Neural cell (in vitro differentiated cells): ENCODE measurements around the gene MEGF6. TPM values are rescaled to one million over a fixed set of nuclear protein-coding genes. Genes with fewer than 3 reads are reported as not detected.

Experiments used
- H2AFZ ChIP-seq: fragments of 200-600, 300-800 bp; sonication (generic), shearing (Covaris generic); 2 replicates; pipeline ENCODE4 v1.6.0; 2014; ENCODE audit warnings: low read depth, mild to moderate bottlenecking, antibody characterized with exemption, low read length, moderate library complexity
- H3F3A ChIP-seq: fragments of 200-600 bp; shearing (Covaris generic); 2 replicates; pipeline ENCODE4 v1.6.1; 2016; ENCODE audit warnings: mild to moderate bottlenecking, moderate library complexity, mixed read lengths, antibody characterized with exemption, low read length; ENCODE audit not compliant: insufficient read depth, poor library complexity, severe bottlenecking
- H3K27ac ChIP-seq: fragments of 200-600, 300-800 bp; sonication (generic), shearing (Covaris generic); 2 replicates; pipeline ENCODE4 v1.5.1; 2014; ENCODE audit warnings: mild to moderate bottlenecking, low read length, moderate library complexity
- H3K27me3 ChIP-seq: fragments of 300-800, 200-600 bp; sonication (generic), shearing (Covaris generic); 2 replicates; pipeline ENCODE4 v1.6.0; 2014; ENCODE audit warnings: mild to moderate bottlenecking, low read depth, low read length, moderate library complexity; ENCODE audit not compliant: insufficient read depth
- H3K36me3 ChIP-seq: fragments of 300-800, 200-600 bp; sonication (generic), shearing (Covaris generic); 2 replicates; pipeline ENCODE4 v1.5.1; 2014; ENCODE audit warnings: mild to moderate bottlenecking, antibody characterized with exemption, low read length, moderate library complexity; ENCODE audit not compliant: insufficient read depth
- H3K4me2 ChIP-seq: fragments of 300-800, 200-600 bp; sonication (generic), shearing (Covaris generic); 2 replicates; pipeline ENCODE4 v1.6.0; 2014; ENCODE audit warnings: mild to moderate bottlenecking, low read length
- H3K4me3 ChIP-seq: fragments of 300-800, 200-600 bp; sonication (generic), shearing (Covaris generic); 2 replicates; pipeline ENCODE4 v1.5.1; 2014; ENCODE audit warnings: mild to moderate bottlenecking, low read length, moderate library complexity
- H3K79me2 ChIP-seq: fragments of 200-600 bp; shearing (Covaris generic); replicated peaks from 2 replicates; pipeline ENCODE4 v1.6.0; 2014; ENCODE audit warnings: mild to moderate bottlenecking, low read length, moderate library complexity; ENCODE audit not compliant: insufficient read depth
- H3K9ac ChIP-seq: fragments of 300-800, 200-600 bp; sonication (generic), shearing (Covaris generic); 2 replicates; pipeline ENCODE4 v1.6.1; 2016; ENCODE audit warnings: mild to moderate bottlenecking, low read length, mixed read lengths
- H3K9me2 ChIP-seq: fragments of 200-600 bp; shearing (Covaris generic); 2 replicates; pipeline ENCODE4 v1.6.1; 2016; ENCODE audit warnings: mild to moderate bottlenecking, low read length, mixed read lengths; ENCODE audit not compliant: insufficient read depth
- H3K9me3 ChIP-seq: fragments of 200-600, 300-800 bp; sonication (generic), shearing (Covaris generic); 2 replicates; pipeline ENCODE4 v1.6.1; 2016; ENCODE audit warnings: mild to moderate bottlenecking, mixed run types, low read length, moderate library complexity, mixed read lengths
- H4K20me1 ChIP-seq: fragments of 200-600 bp; shearing (Covaris generic); 2 replicates; pipeline ENCODE4 v1.6.1; 2016; ENCODE audit warnings: mild to moderate bottlenecking, mixed run types; ENCODE audit not compliant: insufficient read depth
- EP300 ChIP-seq: fragments of 450-650 bp; conservative IDR thresholded peaks from 2 replicates; pipeline ENCODE4 v1.6.1; 2014; ENCODE audit warnings: antibody characterized with exemption, mild to moderate bottlenecking, moderate library complexity; ENCODE audit not compliant: poor library complexity, severe bottlenecking
- EZH2 ChIP-seq: fragments of 200-600, 300-800 bp; shearing (Covaris generic), sonication (generic); IDR thresholded peaks from 2 replicates; pipeline ENCODE4 v1.6.1; 2014; ENCODE audit warnings: antibody characterized with exemption, low read length, borderline replicate concordance, mild to moderate bottlenecking; ENCODE audit not compliant: insufficient read depth, poor library complexity, severe bottlenecking
- MXI1 ChIP-seq: fragments of 450-650 bp; conservative IDR thresholded peaks from 2 replicates; pipeline ENCODE4 v1.6.1; 2014; ENCODE audit warnings: antibody characterized with exemption, mild to moderate bottlenecking; ENCODE audit not compliant: poor library complexity, severe bottlenecking
- POLR2AphosphoS5 ChIP-seq: IDR thresholded peaks from 2 replicates; pipeline ENCODE4 v1.6.1; 2012
- RAD21 ChIP-seq: fragments of 450-650 bp; conservative IDR thresholded peaks from 2 replicates; pipeline ENCODE4 v1.6.1; 2014; ENCODE audit warnings: antibody characterized with exemption, mild to moderate bottlenecking, moderate library complexity
- SMC3 ChIP-seq: fragments of 450-650 bp; conservative IDR thresholded peaks from 2 replicates; pipeline ENCODE4 v1.6.1; 2014; ENCODE audit warnings: antibody characterized with exemption, mild to moderate bottlenecking, moderate library complexity; ENCODE audit not compliant: poor library complexity
- TAF1 ChIP-seq: IDR thresholded peaks from 2 replicates; pipeline ENCODE4 v1.6.1; 2012; ENCODE audit warnings: low read depth
- polyA plus RNA-seq: library from polyadenylated mRNA; depleted of rRNA; stranded (reverse); fragments of >200 nt; gene quantifications from 2 replicates; pipeline ENCODE4 v1.2.3, GENCODE V29; 2014
- TF ChIP-seq, protein P1 (sequence below): IDR thresholded peaks from 2 replicates; pipeline ENCODE4 v1.6.1; 2012; ENCODE audit warnings: borderline replicate concordance
- TF ChIP-seq, protein P2 (sequence below): fragments of 450-650 bp; IDR thresholded peaks from 2 replicates; pipeline ENCODE4 v1.5.1; 2014; ENCODE audit warnings: antibody characterized with exemption, mild to moderate bottlenecking, moderate library complexity; ENCODE audit not compliant: poor library complexity, severe bottlenecking

MEGF6 gene
- polyA plus RNA-seq, 1 donor from 2014 or later: 6.0 TPM

DNA sequence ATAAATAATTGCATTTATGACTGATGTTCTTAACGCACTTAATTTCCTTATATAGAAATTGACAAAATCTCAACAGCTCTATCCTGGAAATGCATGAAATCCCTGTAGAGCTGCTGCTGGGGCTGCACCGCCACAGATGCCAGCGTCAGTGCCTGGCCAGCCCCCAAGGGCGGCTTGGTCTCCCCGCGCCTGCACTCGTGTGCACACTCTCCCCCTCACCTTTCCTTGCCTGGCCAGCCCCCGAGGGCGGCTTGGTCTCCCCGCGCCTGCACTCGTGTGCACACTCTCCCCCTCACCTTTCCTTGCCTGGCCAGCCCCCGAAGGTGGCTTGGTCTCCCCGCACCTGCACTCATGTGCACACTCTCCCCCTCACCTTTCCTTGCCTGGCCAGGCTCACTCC lies 24.8 kb upstream of the MEGF6 start:
- Histone ChIP-seq H3K9ac (no peak overlapping the region), H3K36me3 (no peaks in the 10 kb centered on the region), H3K4me2 (no peak overlapping the region), H3K27ac (no peak overlapping the region), H3K9me3 (no peaks in the 10 kb centered on the region), H3K27me3 (no peaks in the 10 kb centered on the region), H3K4me3 (no peak overlapping the region), H3K9me2 (no peaks in the 10 kb centered on the region), H3K79me2 (no peaks in the 10 kb centered on the region), H3F3A (no peaks in the 10 kb centered on the region), H4K20me1 (no peaks in the 10 kb centered on the region), H2AFZ (no peak overlapping the region)
- TF ChIP-seq EP300: no peak
- TF ChIP-seq EZH2: no peak
- TF ChIP-seq RAD21: no peak
- TF ChIP-seq, protein P1, sequence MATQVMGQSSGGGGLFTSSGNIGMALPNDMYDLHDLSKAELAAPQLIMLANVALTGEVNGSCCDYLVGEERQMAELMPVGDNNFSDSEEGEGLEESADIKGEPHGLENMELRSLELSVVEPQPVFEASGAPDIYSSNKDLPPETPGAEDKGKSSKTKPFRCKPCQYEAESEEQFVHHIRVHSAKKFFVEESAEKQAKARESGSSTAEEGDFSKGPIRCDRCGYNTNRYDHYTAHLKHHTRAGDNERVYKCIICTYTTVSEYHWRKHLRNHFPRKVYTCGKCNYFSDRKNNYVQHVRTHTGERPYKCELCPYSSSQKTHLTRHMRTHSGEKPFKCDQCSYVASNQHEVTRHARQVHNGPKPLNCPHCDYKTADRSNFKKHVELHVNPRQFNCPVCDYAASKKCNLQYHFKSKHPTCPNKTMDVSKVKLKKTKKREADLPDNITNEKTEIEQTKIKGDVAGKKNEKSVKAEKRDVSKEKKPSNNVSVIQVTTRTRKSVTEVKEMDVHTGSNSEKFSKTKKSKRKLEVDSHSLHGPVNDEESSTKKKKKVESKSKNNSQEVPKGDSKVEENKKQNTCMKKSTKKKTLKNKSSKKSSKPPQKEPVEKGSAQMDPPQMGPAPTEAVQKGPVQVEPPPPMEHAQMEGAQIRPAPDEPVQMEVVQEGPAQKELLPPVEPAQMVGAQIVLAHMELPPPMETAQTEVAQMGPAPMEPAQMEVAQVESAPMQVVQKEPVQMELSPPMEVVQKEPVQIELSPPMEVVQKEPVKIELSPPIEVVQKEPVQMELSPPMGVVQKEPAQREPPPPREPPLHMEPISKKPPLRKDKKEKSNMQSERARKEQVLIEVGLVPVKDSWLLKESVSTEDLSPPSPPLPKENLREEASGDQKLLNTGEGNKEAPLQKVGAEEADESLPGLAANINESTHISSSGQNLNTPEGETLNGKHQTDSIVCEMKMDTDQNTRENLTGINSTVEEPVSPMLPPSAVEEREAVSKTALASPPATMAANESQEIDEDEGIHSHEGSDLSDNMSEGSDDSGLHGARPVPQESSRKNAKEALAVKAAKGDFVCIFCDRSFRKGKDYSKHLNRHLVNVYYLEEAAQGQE: no peak
- no peak for TF ChIP-seq TAF1
- TF ChIP-seq POLR2AphosphoS5: no peak
- TF ChIP-seq, protein P2, sequence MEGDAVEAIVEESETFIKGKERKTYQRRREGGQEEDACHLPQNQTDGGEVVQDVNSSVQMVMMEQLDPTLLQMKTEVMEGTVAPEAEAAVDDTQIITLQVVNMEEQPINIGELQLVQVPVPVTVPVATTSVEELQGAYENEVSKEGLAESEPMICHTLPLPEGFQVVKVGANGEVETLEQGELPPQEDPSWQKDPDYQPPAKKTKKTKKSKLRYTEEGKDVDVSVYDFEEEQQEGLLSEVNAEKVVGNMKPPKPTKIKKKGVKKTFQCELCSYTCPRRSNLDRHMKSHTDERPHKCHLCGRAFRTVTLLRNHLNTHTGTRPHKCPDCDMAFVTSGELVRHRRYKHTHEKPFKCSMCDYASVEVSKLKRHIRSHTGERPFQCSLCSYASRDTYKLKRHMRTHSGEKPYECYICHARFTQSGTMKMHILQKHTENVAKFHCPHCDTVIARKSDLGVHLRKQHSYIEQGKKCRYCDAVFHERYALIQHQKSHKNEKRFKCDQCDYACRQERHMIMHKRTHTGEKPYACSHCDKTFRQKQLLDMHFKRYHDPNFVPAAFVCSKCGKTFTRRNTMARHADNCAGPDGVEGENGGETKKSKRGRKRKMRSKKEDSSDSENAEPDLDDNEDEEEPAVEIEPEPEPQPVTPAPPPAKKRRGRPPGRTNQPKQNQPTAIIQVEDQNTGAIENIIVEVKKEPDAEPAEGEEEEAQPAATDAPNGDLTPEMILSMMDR: no peak
- no peak for TF ChIP-seq MXI1
- TF ChIP-seq SMC3: no peak

DNA sequence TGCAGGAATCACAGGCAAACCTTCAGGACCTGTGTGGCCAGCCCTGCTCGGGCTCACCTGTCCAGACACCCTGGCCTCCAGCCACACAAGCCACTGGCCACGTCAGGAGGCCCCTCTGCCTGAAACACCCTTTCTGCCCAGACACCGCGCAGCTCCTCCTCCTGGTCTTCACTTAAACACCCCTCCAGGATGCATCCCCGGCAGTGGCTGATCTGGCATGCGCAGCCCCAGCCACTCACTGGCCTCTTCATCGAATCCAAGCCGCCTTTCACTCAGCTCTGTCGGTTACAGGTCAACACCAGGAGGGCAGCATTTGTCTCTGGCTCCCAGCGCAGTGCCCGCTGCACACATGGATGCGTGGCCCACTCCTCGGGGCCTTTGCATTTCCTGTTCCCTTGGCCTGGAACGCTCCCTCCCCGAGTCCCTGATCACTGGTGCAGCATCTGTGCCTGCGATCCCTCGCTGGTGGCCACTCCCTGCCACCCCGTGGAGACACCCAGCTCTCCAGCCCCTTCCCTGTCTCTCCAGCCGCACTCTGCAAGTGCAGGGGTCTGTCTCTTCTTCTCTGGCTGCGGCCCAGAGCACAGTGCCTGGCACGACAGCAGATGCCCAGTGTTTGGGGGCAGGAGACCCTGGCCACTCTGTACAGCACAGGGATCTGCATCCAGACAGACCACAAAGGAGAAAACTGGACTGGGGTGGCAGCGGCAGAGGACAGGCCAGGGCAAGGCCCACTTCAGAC lies 22.9 kb upstream of the MEGF6 start:
- Histone ChIP-seq H4K20me1 (no peaks in the 10 kb centered on the region), H3K4me2 (no peak overlapping the region), H3K9ac (no peak overlapping the region), H3K27ac (no peak overlapping the region), H3K27me3 (no peaks in the 10 kb centered on the region), H3F3A (no peaks in the 10 kb centered on the region), H3K79me2 (no peaks in the 10 kb centered on the region), H3K9me3 (no peaks in the 10 kb centered on the region), H2AFZ (no peak overlapping the region), H3K4me3 (no peak overlapping the region), H3K36me3 (no peaks in the 10 kb centered on the region), H3K9me2 (no peaks in the 10 kb centered on the region)
- TF ChIP-seq POLR2AphosphoS5 (no peak), MXI1 (no peak), EP300 (no peak), TAF1 (no peak), SMC3 (no peak), RAD21 (no peak), EZH2 (no peak)
- TF ChIP-seq, protein P2: no peak
- TF ChIP-seq, protein P1: no peak
